Ishikawa (cell line): Measurements from ENCODE around the gene SMIM35.

Experiments used
- CEBPB ChIP-seq: IDR thresholded peaks from 2 replicates; pipeline ENCODE4 v1.6.1; 2012
- CREB1 ChIP-seq: IDR thresholded peaks from 2 replicates; pipeline ENCODE4 v1.6.1; 2012; ENCODE audit warnings: low read depth
- EGR1 ChIP-seq: IDR thresholded peaks from 2 replicates; pipeline ENCODE4 v1.6.1; 2012
- EP300 ChIP-seq: IDR thresholded peaks from 2 replicates; pipeline ENCODE4 v1.6.1; 2012; ENCODE audit warnings: borderline replicate concordance
- FOXM1 ChIP-seq: IDR thresholded peaks from 2 replicates; pipeline ENCODE4 v1.6.1; 2012; ENCODE audit warnings: low read depth, borderline replicate concordance
- RAD21 ChIP-seq: IDR thresholded peaks from 2 replicates; pipeline ENCODE4 v1.6.1; 2012; ENCODE audit warnings: low read depth
- TAF1 ChIP-seq: IDR thresholded peaks from 2 replicates; pipeline ENCODE4 v1.6.1; 2012; ENCODE audit warnings: low read depth, mild to moderate bottlenecking
- TCF12 ChIP-seq: IDR thresholded peaks from 2 replicates; pipeline ENCODE4 v1.6.1; 2012; ENCODE audit warnings: low read depth
- TEAD4 ChIP-seq: IDR thresholded peaks from 2 replicates; pipeline ENCODE4 v1.6.1; 2012
- USF1 ChIP-seq: IDR thresholded peaks from 2 replicates; pipeline ENCODE4 v1.6.1; 2012
- YY1 ChIP-seq: IDR thresholded peaks from 2 replicates; pipeline ENCODE4 v1.6.1; 2012; ENCODE audit warnings: low read depth
- ZBTB7A ChIP-seq: IDR thresholded peaks from 2 replicates; pipeline ENCODE4 v1.6.1; 2012; ENCODE audit warnings: low read depth
- TF ChIP-seq, protein P1 (sequence below): IDR thresholded peaks from 2 replicates; pipeline ENCODE4 v1.6.1; 2012
- TF ChIP-seq, protein P2 (sequence below): IDR thresholded peaks from 2 replicates; pipeline ENCODE4 v1.6.1; 2012; ENCODE audit warnings: low read depth, mild to moderate bottlenecking

SMIM35 gene

DNA sequence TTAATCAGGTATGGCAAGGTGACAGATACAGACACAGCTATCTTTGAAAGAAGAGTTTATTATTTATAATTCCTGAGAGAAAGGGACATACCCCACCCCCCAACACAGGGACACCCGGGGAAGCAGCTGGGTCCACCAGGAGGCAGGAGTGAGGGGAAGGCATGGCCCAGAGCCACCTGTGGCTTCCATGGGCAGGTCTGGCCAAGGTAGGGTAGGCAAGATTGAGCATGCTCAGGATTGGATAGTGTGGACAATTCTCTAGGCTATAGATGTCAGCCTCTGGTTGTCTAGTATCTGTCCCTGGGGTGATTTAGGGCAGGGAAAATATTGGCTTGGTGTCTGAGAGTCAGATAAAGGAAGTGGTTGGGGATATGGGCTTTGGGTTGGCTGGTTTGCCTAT is 27.5 kb upstream of the SMIM35 start:
- TF ChIP-seq RAD21 (no peak), USF1 (no peak), EGR1 (no peak), TAF1 (no peak), EP300 (no peak)
- TF ChIP-seq, protein P1, sequence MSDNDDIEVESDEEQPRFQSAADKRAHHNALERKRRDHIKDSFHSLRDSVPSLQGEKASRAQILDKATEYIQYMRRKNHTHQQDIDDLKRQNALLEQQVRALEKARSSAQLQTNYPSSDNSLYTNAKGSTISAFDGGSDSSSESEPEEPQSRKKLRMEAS, result no peak

DNA sequence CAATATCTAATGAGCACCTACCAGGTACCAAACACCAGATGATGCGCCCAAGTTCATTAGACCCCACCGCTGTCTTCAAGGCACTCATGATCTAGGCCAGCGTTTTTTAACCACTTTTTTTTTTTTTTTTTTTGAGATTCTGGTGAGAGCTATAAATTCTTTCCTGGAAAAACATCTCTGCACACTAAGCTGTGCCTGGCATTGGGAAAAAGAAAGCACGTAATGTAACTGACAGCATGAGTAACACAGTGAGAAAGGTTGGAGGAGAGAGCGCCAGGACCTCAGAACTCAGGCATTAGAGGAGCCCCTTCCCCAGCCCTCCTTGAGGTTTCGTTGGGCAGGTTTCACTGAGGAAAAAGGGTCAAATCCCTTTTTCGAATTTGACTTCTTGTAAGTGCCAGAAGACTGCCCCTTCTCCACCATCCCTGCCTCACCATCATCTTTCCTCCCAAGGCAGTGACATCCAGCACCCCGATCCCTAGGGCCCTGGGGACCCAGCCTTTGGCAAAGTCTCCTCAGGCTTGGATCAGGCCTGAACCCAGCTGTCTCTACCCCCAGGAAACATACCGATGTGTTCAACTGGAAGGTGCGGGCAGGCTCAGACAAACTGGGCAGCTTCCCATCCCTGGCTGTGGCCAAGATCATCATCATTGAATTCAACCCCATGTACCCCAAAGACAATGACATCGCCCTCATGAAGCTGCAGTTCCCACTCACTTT is 26.1 kb upstream of the SMIM35 start:
- no peak for TF ChIP-seq TCF12

- TF ChIP-seq RAD21 (no peak), TCF12 (no peak), CREB1 (no peak), ZBTB7A (no peak), TAF1 (no peak), TEAD4 (no peak), CEBPB (no peak)
Observed at GRCh38 chr11:118111744-118112035, 24.9 kb upstream of the SMIM35 start.

- TF ChIP-seq TAF1, result no peak
- no peak for TF ChIP-seq TCF12
- no peak for TF ChIP-seq CREB1
- TF ChIP-seq, protein P2, sequence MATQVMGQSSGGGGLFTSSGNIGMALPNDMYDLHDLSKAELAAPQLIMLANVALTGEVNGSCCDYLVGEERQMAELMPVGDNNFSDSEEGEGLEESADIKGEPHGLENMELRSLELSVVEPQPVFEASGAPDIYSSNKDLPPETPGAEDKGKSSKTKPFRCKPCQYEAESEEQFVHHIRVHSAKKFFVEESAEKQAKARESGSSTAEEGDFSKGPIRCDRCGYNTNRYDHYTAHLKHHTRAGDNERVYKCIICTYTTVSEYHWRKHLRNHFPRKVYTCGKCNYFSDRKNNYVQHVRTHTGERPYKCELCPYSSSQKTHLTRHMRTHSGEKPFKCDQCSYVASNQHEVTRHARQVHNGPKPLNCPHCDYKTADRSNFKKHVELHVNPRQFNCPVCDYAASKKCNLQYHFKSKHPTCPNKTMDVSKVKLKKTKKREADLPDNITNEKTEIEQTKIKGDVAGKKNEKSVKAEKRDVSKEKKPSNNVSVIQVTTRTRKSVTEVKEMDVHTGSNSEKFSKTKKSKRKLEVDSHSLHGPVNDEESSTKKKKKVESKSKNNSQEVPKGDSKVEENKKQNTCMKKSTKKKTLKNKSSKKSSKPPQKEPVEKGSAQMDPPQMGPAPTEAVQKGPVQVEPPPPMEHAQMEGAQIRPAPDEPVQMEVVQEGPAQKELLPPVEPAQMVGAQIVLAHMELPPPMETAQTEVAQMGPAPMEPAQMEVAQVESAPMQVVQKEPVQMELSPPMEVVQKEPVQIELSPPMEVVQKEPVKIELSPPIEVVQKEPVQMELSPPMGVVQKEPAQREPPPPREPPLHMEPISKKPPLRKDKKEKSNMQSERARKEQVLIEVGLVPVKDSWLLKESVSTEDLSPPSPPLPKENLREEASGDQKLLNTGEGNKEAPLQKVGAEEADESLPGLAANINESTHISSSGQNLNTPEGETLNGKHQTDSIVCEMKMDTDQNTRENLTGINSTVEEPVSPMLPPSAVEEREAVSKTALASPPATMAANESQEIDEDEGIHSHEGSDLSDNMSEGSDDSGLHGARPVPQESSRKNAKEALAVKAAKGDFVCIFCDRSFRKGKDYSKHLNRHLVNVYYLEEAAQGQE, result no peak
- no peak for TF ChIP-seq EP300
- no peak for TF ChIP-seq TEAD4
- TF ChIP-seq FOXM1, result no peak
- TF ChIP-seq USF1, result no peak
- no peak for TF ChIP-seq CEBPB
- no peak for TF ChIP-seq RAD21
Observed at GRCh38 chr11:118111019-118111743, 24.4 kb upstream of the SMIM35 start.

DNA sequence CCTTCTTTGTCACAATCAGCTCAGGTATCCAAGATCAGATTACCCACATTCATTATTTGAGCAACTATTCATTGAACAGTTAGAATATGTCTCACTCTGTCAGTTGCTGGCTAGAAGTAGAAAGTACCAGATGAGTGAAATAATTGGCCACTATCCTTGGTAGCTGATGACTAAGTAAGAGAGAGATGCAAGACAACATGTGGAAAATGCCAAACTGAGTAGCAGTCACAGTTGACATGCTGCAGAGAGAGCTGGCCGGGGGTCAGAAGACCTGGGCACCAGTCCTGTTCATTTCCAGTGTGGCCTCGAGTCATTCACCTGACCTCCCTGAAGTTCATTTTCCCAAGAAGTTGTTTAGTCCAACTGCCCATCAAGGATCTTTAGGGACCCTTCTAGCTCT is 22.5 kb upstream of the SMIM35 start:
- no peak for TF ChIP-seq CEBPB
- TF ChIP-seq CREB1, result no peak
- TF ChIP-seq, protein P1, result no peak

- TF ChIP-seq TCF12 (no peak), USF1 (no peak), CEBPB (no peak), CREB1 (no peak), TEAD4 (no peak), FOXM1 (no peak), TAF1 (no peak), RAD21 (no peak), ZBTB7A (no peak), EGR1 (no peak), EP300 (no peak), YY1 (no peak)
- TF ChIP-seq, protein P1, result no peak
- TF ChIP-seq, protein P2, result no peak
Observed at GRCh38 chr11:118108513-118108912, 21.8 kb upstream of the SMIM35 start.
